ENCODE data around the gene SFXN5.

GRCh38 chr2:73000808-73001570 lies 70.5 kb downstream of the SFXN5 start:
- TF ChIP-seq CTCF (IDR thresholded peaks at IDR 0.05) (no peak), POLR2A (IDR thresholded peaks at IDR 0.05) (no peak)

Measured in testis (tissue), 2 donors.